HG03066 (cell line): ENCODE measurements around the gene CITED2.
"Not testable (repeated sequence)": the region's sequence is repeated elsewhere in the genome, so short reads cannot be mapped to it uniquely, and the experiment has no call there.

Source experiments
- ATAC-seq: cut with Tn5 transposase; IDR thresholded peaks from one replicate; pipeline ENCODE4 v1.9.1; 2021; ENCODE audit warnings: low read depth; ENCODE audit not compliant: unreplicated experiment

CITED2 gene

GRCh38 chr6:139367810-139368351 lies 6.6 kb downstream of the CITED2 start:
- no peak for ATAC-seq

- no peak for ATAC-seq
Measured at GRCh38 chr6:139364982-139365379, 9.5 kb downstream of the CITED2 start.

GRCh38 chr6:139364302-139364981 lies 10.0 kb downstream of the CITED2 start:
- peak; percentile 49 for ATAC-seq

- not testable (repeated sequence) for ATAC-seq
Measured at GRCh38 chr6:139363797-139364196, 10.7 kb downstream of the CITED2 start.

GRCh38 chr6:139363123-139363522 lies 11.3 kb downstream of the CITED2 start:
- ATAC-seq, result not testable (repeated sequence)

GRCh38 chr6:139361211-139361610 lies 13.2 kb downstream of the CITED2 start:
- no peak for ATAC-seq

- no peak for ATAC-seq
Measured at GRCh38 chr6:139356924-139357323, 17.5 kb downstream of the CITED2 start.

- ATAC-seq, result no peak
Measured at GRCh38 chr6:139355777-139356445, 18.5 kb downstream of the CITED2 start.

- no peak for ATAC-seq
Measured at GRCh38 chr6:139355172-139355571, 19.3 kb downstream of the CITED2 start.

- ATAC-seq, result no peak
Measured at GRCh38 chr6:139354189-139354588, 20.3 kb downstream of the CITED2 start.

GRCh38 chr6:139349464-139350020 lies 24.9 kb downstream of the CITED2 start:
- ATAC-seq, result no peak

GRCh38 chr6:139346392-139346791 lies 28.1 kb downstream of the CITED2 start:
- ATAC-seq, result no peak

GRCh38 chr6:139344186-139344963 lies 30.1 kb downstream of the CITED2 start:
- no peak for ATAC-seq

- ATAC-seq, result no peak
Measured at GRCh38 chr6:139343052-139343750, 31.2 kb downstream of the CITED2 start.

GRCh38 chr6:139341060-139341459 lies 33.4 kb downstream of the CITED2 start:
- no peak for ATAC-seq

GRCh38 chr6:139338795-139339194 lies 35.7 kb downstream of the CITED2 start:
- ATAC-seq, result no peak

- ATAC-seq, result no peak
Measured at GRCh38 chr6:139337830-139338229, 36.6 kb downstream of the CITED2 start.

- no peak for ATAC-seq
Measured at GRCh38 chr6:139337001-139337400, 37.4 kb downstream of the CITED2 start.

GRCh38 chr6:139336488-139336887 lies 38.0 kb downstream of the CITED2 start:
- no peak for ATAC-seq
